ENCODE results near the gene TSPAN17.
"Not testable (repeated sequence)": the region's sequence is repeated elsewhere in the genome, so short reads cannot be mapped to it uniquely, and the experiment has no call there.

Gene TSPAN17

GRCh38 chr5:176679365-176680225 is 32.3 kb downstream of the TSPAN17 start:
- DNase-seq (ENCODE audit: low read depth in 2 of 2) = no peak

- no peak for DNase-seq (ENCODE audit: low read depth in 2 of 2)
Observed at GRCh38 chr5:176680226-176680563, 32.9 kb downstream of the TSPAN17 start.

GRCh38 chr5:176682016-176682531 is 34.8 kb downstream of the TSPAN17 start:
- no peak for DNase-seq (ENCODE audit: low read depth in 2 of 2)

- no peak for DNase-seq (ENCODE audit: low read depth in 2 of 2)
Observed at GRCh38 chr5:176685010-176685409, 37.7 kb downstream of the TSPAN17 start.

GRCh38 chr5:176687247-176687646 is 40.0 kb downstream of the TSPAN17 start:
- no peak for DNase-seq (ENCODE audit: low read depth in 2 of 2)

GRCh38 chr5:176687881-176688280 is 40.6 kb downstream of the TSPAN17 start:
- no peak for DNase-seq (ENCODE audit: low read depth in 2 of 2)

GRCh38 chr5:176690911-176691310 is 43.6 kb downstream of the TSPAN17 start:
- no peak for DNase-seq (ENCODE audit: low read depth in 2 of 2)

- no peak for DNase-seq (ENCODE audit: low read depth in 2 of 2)
Observed at GRCh38 chr5:176691524-176691923, 44.2 kb downstream of the TSPAN17 start.

GRCh38 chr5:176692326-176692725 is 45.0 kb downstream of the TSPAN17 start:
- DNase-seq (ENCODE audit: low read depth in 2 of 2) = no peak

GRCh38 chr5:176692839-176693476 is 45.7 kb downstream of the TSPAN17 start:
- no peak for DNase-seq (ENCODE audit: low read depth in 2 of 2)

- DNase-seq (ENCODE audit: low read depth in 2 of 2) = no peak
Observed at GRCh38 chr5:176693477-176693851, 46.2 kb downstream of the TSPAN17 start.

GRCh38 chr5:176694146-176694545 is 46.9 kb downstream of the TSPAN17 start:
- no peak for DNase-seq (ENCODE audit: low read depth in 2 of 2)

- DNase-seq (ENCODE audit: low read depth in 2 of 2) = no peak
Observed at GRCh38 chr5:176694631-176695030, 47.3 kb downstream of the TSPAN17 start.

GRCh38 chr5:176695073-176695472 is 47.8 kb downstream of the TSPAN17 start:
- no peak for DNase-seq (ENCODE audit: low read depth in 2 of 2)

- DNase-seq (ENCODE audit: low read depth in 2 of 2) = no peak
Observed at GRCh38 chr5:176697267-176697933, 50.1 kb downstream of the TSPAN17 start.

GRCh38 chr5:176697934-176698538 is 50.8 kb downstream of the TSPAN17 start:
- DNase-seq (ENCODE audit: low read depth in 2 of 2) = no peak

GRCh38 chr5:176699446-176699845 is 52.2 kb downstream of the TSPAN17 start:
- DNase-seq (ENCODE audit: low read depth in 2 of 2) = not testable (repeated sequence)

- no peak for DNase-seq (ENCODE audit: low read depth in 2 of 2)
Observed at GRCh38 chr5:176700239-176700847, 53.1 kb downstream of the TSPAN17 start.

- DNase-seq (ENCODE audit: low read depth in 2 of 2) = no peak
Observed at GRCh38 chr5:176702671-176703641, 55.7 kb downstream of the TSPAN17 start.

- DNase-seq (ENCODE audit: low read depth in 2 of 2) = no peak
Observed at GRCh38 chr5:176703857-176704256, 56.6 kb downstream of the TSPAN17 start.

GRCh38 chr5:176704355-176704754 is 57.1 kb downstream of the TSPAN17 start:
- DNase-seq (ENCODE audit: low read depth in 2 of 2) = no peak
